B cell (primary cell): ENCODE results near the gene ARMC6. TPM values are rescaled to one million over a fixed set of nuclear protein-coding genes. Genes with fewer than 3 reads are reported as not detected.

Experiments
- ATAC-seq: fragments of 200-7000 bp; cut with Tn5 transposase; one replicate; pipeline ENCODE4 v1.10.0; 2021; ENCODE audit warnings: low read depth, mild to moderate bottlenecking, moderate number of reproducible peaks, moderate library complexity
- CTCF ChIA-PET: fragments of 350-600 bp; sonication (Branson Sonifier 250); formaldehyde crosslinking; loops from one replicate; lab custom pipeline; 2021; ENCODE audit warnings: antibody characterized with exemption, inconsistent platforms; lab: Charles Lee
- POLR2A ChIA-PET: fragments of 350-600 bp; sonication (Branson Sonifier 250); formaldehyde crosslinking; loops from one replicate; lab custom pipeline; 2021; ENCODE audit warnings: antibody characterized with exemption; lab: Charles Lee
- DNase-seq: peaks from one replicate; pipeline ENCODE4 v3.0.0; 2013
- H2AFZ ChIP-seq: 2 replicates; pipeline ENCODE4 v1.6.1; 2012; ENCODE audit warnings: mild to moderate bottlenecking, low read depth, low read length; ENCODE audit not compliant: insufficient read depth, poor library complexity, severe bottlenecking
- H3K27ac ChIP-seq, 2 donors: 1 replicate in 1 of 2; 2 replicates in 1 of 2; pipeline ENCODE4 v1.5.1; 2012 to 2013; ENCODE audit warnings: low read length in 2 of 2, mild to moderate bottlenecking in 2 of 2, moderate library complexity in 1 of 2
- H3K27me3 ChIP-seq, 4 experiments: fragments of 200-600 bp in 1 of 4; sonication (generic) in 1 of 4; replicated peaks in 1 of 4; 1 replicate in 2 of 4; 2 replicates in 2 of 4; pipeline versions ENCODE4 v1.6.1 to v1.7.0; 2013 to 2016; ENCODE audit warnings: low read length in 3 of 4, mild to moderate bottlenecking in 2 of 4, mixed read lengths in 1 of 4, moderate library complexity in 1 of 4; ENCODE audit not compliant: insufficient read depth in 4 of 4, control insufficient read depth in 3 of 4; ENCODE audit errors: control extremely low read depth in 1 of 4
- H3K36me3 ChIP-seq, 2 experiments: replicated peaks in 1 of 2; 1 replicate in 1 of 2; 2 replicates in 1 of 2; pipeline versions ENCODE4 v1.6.1 to v1.7.1; 2013; ENCODE audit warnings: low read length in 1 of 2; ENCODE audit not compliant: insufficient read depth in 2 of 2, control insufficient read depth in 1 of 2; ENCODE audit errors: control extremely low read depth in 1 of 2, extremely low read depth in 1 of 2
- H3K4me1 ChIP-seq, 2 donors: fragments of 200-600 bp in 1 of 2; sonication (generic) in 1 of 2; 1 replicate in 1 of 2; 2 replicates in 1 of 2; pipeline versions ENCODE4 v1.5.1 to v1.6.1; 2013 to 2017; ENCODE audit warnings: low read length in 2 of 2; ENCODE audit not compliant: control insufficient read depth in 2 of 2, insufficient read depth in 2 of 2
- H3K4me2 ChIP-seq: replicated peaks from 2 replicates; pipeline ENCODE3; 2012; ENCODE audit warnings: mild to moderate bottlenecking, low read depth, low read length; ENCODE audit not compliant: poor library complexity, severe bottlenecking
- H3K4me3 ChIP-seq, 5 experiments: fragments of 200-600 bp in 1 of 5; sonication (generic) in 1 of 5; 1 replicate in 3 of 5; 2 replicates in 2 of 5; pipeline versions ENCODE4 v1.5.1 to v1.7.0; 2011 to 2016; ENCODE audit warnings: low read length in 4 of 5, mild to moderate bottlenecking in 4 of 5, low read depth in 2 of 5, control low read depth in 1 of 5, moderate library complexity in 1 of 5; ENCODE audit not compliant: insufficient read depth in 1 of 5; ENCODE audit errors: control extremely low read depth in 1 of 5, extremely low read depth in 1 of 5
- H3K79me2 ChIP-seq: fragments of 200-600 bp; sonication (generic); one replicate; pipeline ENCODE4 v1.6.0; 2016; ENCODE audit warnings: low read length; ENCODE audit not compliant: control insufficient read depth, insufficient read depth
- H3K9ac ChIP-seq: fragments of 200-600 bp; sonication (generic); 2 replicates; pipeline ENCODE4 v1.6.1; 2017; ENCODE audit warnings: mild to moderate bottlenecking, low read length, moderate library complexity
- H3K9me3 ChIP-seq, 3 donors: one replicate each; pipeline versions ENCODE4 v1.6.1 to v1.7.1; 2013; ENCODE audit warnings: low read length in 2 of 3; ENCODE audit not compliant: control insufficient read depth in 2 of 3, insufficient read depth in 1 of 3; ENCODE audit errors: control extremely low read depth in 1 of 3
- H4K20me1 ChIP-seq: 2 replicates; pipeline ENCODE4 v1.6.0; 2012; ENCODE audit warnings: mild to moderate bottlenecking, low read length; ENCODE audit not compliant: insufficient read depth, control insufficient read depth, poor library complexity, severe bottlenecking
- H3K27ac Mint-ChIP-seq: one replicate; pipeline ENCODE4 v1.8.0; 2021; ENCODE audit warnings: mixed read lengths
- H3K27me3 Mint-ChIP-seq: one replicate; pipeline ENCODE4 v1.8.0; 2021; ENCODE audit warnings: mixed read lengths
- H3K4me1 Mint-ChIP-seq: one replicate; pipeline ENCODE4 v1.8.0; 2021; ENCODE audit warnings: mixed read lengths
- H3K4me3 Mint-ChIP-seq: one replicate; pipeline ENCODE4 v1.8.0; 2021; ENCODE audit warnings: mixed read lengths
- H3K9me3 Mint-ChIP-seq: one replicate; pipeline ENCODE4 v1.8.0; 2022; ENCODE audit warnings: mixed read lengths; ENCODE audit not compliant: insufficient read depth
- CTCF ChIP-seq: fragments of 200-600 bp; IDR thresholded peaks from one replicate; pipeline ENCODE4 v1.8.0; 2022; ENCODE audit warnings: antibody characterized with exemption, mild to moderate bottlenecking
- EZH2 ChIP-seq: IDR thresholded peaks from 2 replicates; pipeline ENCODE4 v1.6.1; 2012; ENCODE audit warnings: borderline replicate concordance, low read depth, mild to moderate bottlenecking, moderate library complexity, low read length; ENCODE audit not compliant: insufficient read depth, poor library complexity, severe bottlenecking
- WGBS: methylation state at CpG from one replicate; pipeline ENCODE4 v1.1.5; 2013; ENCODE audit warnings: missing lambda C conversion rate; ENCODE audit not compliant: insufficient coverage; 5-methylcytosine and 5-hydroxymethylcytosine counted together
- intact Hi-C: fragments of 100-400 bp; cut with micrococcal nuclease; formaldehyde crosslinking; loops from one replicate; pipeline ENCODE4 v1.10.0; 2022
- polyA plus RNA-seq: library from polyadenylated mRNA; depleted of rRNA; stranded (reverse); fragments of >200 nt; gene quantifications from 2 replicates; pipeline ENCODE4 v1.2.3, GENCODE V29; 2012
- total RNA-seq, 2 donors: library from RNA; stranded (reverse); fragments of 120-200 nt in 1 of 2; gene quantifications; 1 replicate in 1 of 2; 2 replicates in 1 of 2; pipeline versions ENCODE4 v1.2.3 to v1.2.4, GENCODE V29; 2013 to 2022

Gene ARMC6
- total and polyA plus RNA-seq, 2 donors (not counting 1 experiment from before 2014, with no cell fraction given) = 15.2 to 27.6 TPM

GRCh38 chr19:19075126-19075525 is 41.7 kb downstream of the ARMC6 start:
- Histone ChIP-seq H3K4me1 (peaks cover 6 to 33% of the 10 kb centered on the region in 2 donors), H3K4me2 (no peak overlapping the region), H3K9ac (no peak overlapping the region), H3K36me3 (peaks cover 8 to 18% of the 10 kb centered on the region in 2 experiments), H4K20me1 (peaks cover 79% of the 10 kb centered on the region), H3K79me2 (peaks cover 98% of the 10 kb centered on the region), H3K27me3 (no peaks in the 10 kb centered on the region), H3K27ac (no peak overlapping the region), H3K4me3 (no peak overlapping the region), H3K9me3 (no peaks in the 10 kb centered on the region), H2AFZ (no peak overlapping the region)
- Mint-ChIP-seq H3K27me3 (no peaks in the 10 kb centered on the region), H3K27ac (peak overlapping the region; percentile 22), H3K4me1 (peaks cover 61% of the 10 kb centered on the region), H3K9me3 (no peaks in the 10 kb centered on the region), H3K4me3 (no peak overlapping the region)
- WGBS = 94% methylated on average over 4 of the region's 8 CpGs
- TF ChIP-seq EZH2 (no peak), CTCF (no peak)
- ChIA-PET POLR2A (no interaction called here), CTCF (no interaction called here)
- ATAC-seq (no peak), DNase-seq (no peak)
- intact Hi-C loops = no loop called here

- Histone ChIP-seq H3K9me3 (no peaks in the 10 kb centered on the region), H3K27me3 (no peaks in the 10 kb centered on the region), H3K4me1 (peaks cover 0 to 21% of the 10 kb centered on the region in 2 donors), H3K27ac (no peak overlapping the region), H3K9ac (no peak overlapping the region), H3K4me2 (no peak overlapping the region), H4K20me1 (peaks cover 92% of the 10 kb centered on the region), H3K79me2 (peaks cover 98% of the 10 kb centered on the region), H3K4me3 (no peak overlapping the region), H2AFZ (no peak overlapping the region), H3K36me3 (peaks cover 4 to 18% of the 10 kb centered on the region in 2 experiments)
- ChIA-PET CTCF (interaction anchor here (1.1 kb wide), 1 partner anchor 12 kb away, joined by 3 read pairs; the partner anchor contains the start of gene SLC25A42), POLR2A (no interaction called here)
- intact Hi-C loops = no loop called here
- DNase-seq (no peak), ATAC-seq (no peak)
- peaks cover 52% of the 10 kb centered on the region for H3K4me1 Mint-ChIP-seq
- WGBS = no CpG with 5 or more reads among the region's 1 CpG
- no peak overlapping the region for H3K4me3 Mint-ChIP-seq
- H3K9me3 Mint-ChIP-seq = no peaks in the 10 kb centered on the region
- no peaks in the 10 kb centered on the region for H3K27me3 Mint-ChIP-seq
- no peak overlapping the region for H3K27ac Mint-ChIP-seq
- TF ChIP-seq EZH2 = no peak
- TF ChIP-seq CTCF = no peak
These were observed 43.1 kb downstream of the ARMC6 start for GRCh38 chr19:19076476-19076875.
